Choroid plexus epithelial cell (primary cell): ENCODE results near the gene SLC7A4.

Experiments
- DNase-seq: peaks from one replicate; pipeline ENCODE4 v3.0.0-alpha.2; 2010; ENCODE audit warnings: low read depth
- H3K4me3 ChIP-seq: 2 replicates; pipeline ENCODE4 v1.5.1; 2011; ENCODE audit warnings: low read depth, mild to moderate bottlenecking, control low read depth, low read length, moderate library complexity
- TF ChIP-seq, protein P1 (sequence below): conservative IDR thresholded peaks from 2 replicates; pipeline ENCODE4 v1.5.1; 2011; ENCODE audit warnings: low read depth, mild to moderate bottlenecking, control low read depth, inconsistent platforms, low read length, moderate library complexity

Gene SLC7A4

GRCh38 chr22:21025763-21026755 is 6.3 kb downstream of the SLC7A4 start:
- TF ChIP-seq, protein P1, sequence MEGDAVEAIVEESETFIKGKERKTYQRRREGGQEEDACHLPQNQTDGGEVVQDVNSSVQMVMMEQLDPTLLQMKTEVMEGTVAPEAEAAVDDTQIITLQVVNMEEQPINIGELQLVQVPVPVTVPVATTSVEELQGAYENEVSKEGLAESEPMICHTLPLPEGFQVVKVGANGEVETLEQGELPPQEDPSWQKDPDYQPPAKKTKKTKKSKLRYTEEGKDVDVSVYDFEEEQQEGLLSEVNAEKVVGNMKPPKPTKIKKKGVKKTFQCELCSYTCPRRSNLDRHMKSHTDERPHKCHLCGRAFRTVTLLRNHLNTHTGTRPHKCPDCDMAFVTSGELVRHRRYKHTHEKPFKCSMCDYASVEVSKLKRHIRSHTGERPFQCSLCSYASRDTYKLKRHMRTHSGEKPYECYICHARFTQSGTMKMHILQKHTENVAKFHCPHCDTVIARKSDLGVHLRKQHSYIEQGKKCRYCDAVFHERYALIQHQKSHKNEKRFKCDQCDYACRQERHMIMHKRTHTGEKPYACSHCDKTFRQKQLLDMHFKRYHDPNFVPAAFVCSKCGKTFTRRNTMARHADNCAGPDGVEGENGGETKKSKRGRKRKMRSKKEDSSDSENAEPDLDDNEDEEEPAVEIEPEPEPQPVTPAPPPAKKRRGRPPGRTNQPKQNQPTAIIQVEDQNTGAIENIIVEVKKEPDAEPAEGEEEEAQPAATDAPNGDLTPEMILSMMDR, result no peak
- no peak overlapping the region for H3K4me3 ChIP-seq

DNA sequence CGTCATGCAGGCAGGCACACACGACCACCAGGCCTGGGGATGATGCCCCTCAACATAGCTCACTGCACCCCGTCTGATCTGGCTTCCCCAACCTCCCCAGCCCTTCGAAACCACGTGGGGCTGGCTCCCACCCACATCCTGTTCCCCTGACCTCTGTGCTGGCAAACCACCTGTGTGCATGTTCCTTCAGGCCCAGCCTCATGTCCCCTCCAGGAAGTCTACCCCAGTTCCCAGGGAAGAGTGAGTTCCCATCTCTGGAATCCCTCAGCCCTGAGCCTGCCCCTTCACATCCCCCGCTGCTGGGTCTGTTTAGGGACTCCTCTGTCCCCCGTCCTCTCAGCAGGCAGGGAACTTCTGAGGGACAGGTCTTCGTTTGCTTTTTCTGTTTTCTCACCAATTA is 7.1 kb downstream of the SLC7A4 start:
- DNase-seq, result no peak

More at GRCh38 chr22:21025763-21026755, 6.3 kb downstream of the SLC7A4 start:
- no peak for DNase-seq

GRCh38 chr22:21022955-21023614 is 9.3 kb downstream of the SLC7A4 start:
- TF ChIP-seq, protein P1, result no peak
- DNase-seq, result no peak
- no peak overlapping the region for H3K4me3 ChIP-seq

More for the DNA sequence above, 7.1 kb downstream of the SLC7A4 start:
- no peak overlapping the region for H3K4me3 ChIP-seq
- TF ChIP-seq, protein P1, result no peak

GRCh38 chr22:21022507-21022906 is 9.9 kb downstream of the SLC7A4 start:
- TF ChIP-seq, protein P1, result no peak
- no peak for DNase-seq
- no peak overlapping the region for H3K4me3 ChIP-seq

- peak; percentile 33 for DNase-seq
- TF ChIP-seq, protein P1, result peak; percentile 71
- no peak overlapping the region for H3K4me3 ChIP-seq
Observed at GRCh38 chr22:21020802-21021429, 11.4 kb downstream of the SLC7A4 start.

GRCh38 chr22:21018314-21018713 is 14.0 kb downstream of the SLC7A4 start:
- no peak for DNase-seq
- no peak overlapping the region for H3K4me3 ChIP-seq
- TF ChIP-seq, protein P1, result no peak
